GM21717 (cell line): ENCODE data around the gene BCAP31.

Experiments used
- ATAC-seq: cut with Tn5 transposase; IDR thresholded peaks from one replicate; pipeline ENCODE4 v1.9.1; 2021; ENCODE audit warnings: mild to moderate bottlenecking, moderate library complexity; ENCODE audit not compliant: unreplicated experiment

The BCAP31 gene

DNA sequence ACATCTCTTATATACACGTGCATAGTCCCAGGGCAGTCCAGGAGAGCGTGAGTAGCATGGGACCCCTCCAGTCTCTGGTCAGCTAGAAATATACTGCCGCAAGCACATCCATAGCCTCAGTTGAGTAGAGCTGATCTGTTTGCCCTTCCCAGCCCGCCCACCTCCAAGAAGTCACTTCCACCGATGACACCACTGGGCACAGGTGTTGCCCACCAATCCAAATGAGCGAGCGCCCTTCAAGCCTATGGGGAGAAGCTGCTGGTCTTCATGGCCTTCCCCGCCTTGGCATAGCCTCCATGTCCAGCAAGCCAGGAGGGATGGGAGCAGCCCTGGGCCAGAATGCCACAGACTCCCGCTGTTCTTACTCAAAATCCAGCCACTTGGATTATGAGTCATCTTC is 67.0 kb downstream of the BCAP31 start:
- ATAC-seq: no peak

DNA sequence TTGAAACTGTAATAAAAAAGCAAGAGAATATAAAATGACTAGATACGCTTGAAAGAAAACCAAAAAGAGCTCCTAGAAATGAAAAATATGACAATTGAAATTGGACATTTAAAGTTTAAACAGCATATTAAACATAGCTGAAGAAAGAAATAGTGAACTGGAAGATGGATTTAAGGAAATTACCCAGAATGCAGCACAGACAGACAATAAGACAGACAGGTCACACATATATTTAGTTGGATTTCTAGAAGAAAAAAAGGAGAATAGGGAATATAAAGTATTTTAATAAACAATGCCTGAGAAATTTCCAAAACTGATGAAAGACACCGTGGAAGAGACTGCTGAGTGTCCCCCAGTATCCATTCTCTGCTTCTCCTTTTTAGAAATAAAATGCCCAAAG is 70.6 kb downstream of the BCAP31 start:
- ATAC-seq: no peak

DNA sequence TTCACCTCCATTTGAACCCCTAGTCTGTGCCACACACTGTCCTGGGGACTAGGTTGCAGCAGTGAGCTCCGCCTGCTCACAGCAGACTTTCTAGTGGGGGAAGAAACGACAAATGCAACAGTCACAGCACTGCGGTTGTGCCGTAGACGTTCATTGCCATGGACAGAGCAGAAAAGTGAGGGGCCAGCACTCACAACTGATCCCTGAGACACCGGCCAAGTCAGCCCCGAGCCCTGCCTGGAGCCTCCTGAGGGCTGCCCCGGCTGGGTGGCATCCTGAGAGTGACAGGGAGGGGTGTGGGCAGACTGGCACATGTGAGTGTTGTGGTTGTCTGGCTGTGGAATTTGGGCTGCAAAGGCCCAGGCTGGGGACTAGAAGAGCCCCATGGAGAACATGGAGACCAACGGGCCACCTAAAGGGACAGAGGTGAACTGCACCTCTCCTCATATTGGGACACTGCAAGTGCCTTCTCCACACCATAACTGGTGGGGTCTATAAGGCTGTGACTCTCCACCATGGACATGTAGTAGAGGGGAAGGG is 72.6 kb downstream of the BCAP31 start:
- no peak for ATAC-seq

DNA sequence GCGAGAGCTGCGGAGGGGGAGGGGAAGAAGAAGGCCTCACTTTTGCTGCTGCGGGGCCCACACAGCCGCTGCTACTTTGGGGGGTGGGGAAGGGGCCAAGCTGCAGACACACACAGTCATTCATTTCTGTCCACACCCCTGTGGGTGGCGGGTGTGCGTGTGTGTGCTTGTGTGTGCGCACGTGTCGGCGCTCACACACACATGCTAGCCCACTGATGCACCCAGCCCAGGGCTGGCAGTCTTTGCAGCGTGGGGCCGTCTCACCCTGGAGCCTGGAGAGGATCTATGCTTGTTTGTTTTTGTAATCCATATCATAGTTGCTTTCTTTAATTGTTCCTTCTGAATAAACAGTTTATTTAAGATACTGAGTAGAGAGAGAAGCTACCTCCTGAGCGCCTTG is 73.2 kb downstream of the BCAP31 start:
- no peak for ATAC-seq
